ENCODE results near the gene PODXL. TPM values are rescaled to one million over a fixed set of nuclear protein-coding genes. Genes with fewer than 3 reads are reported as not detected.

The PODXL gene
- 32.8 to 51.5 TPM (median 41.3 TPM) in 5 replicates for total RNA-seq (2022; extraction: Qiagen RNA extraction)

DNA sequence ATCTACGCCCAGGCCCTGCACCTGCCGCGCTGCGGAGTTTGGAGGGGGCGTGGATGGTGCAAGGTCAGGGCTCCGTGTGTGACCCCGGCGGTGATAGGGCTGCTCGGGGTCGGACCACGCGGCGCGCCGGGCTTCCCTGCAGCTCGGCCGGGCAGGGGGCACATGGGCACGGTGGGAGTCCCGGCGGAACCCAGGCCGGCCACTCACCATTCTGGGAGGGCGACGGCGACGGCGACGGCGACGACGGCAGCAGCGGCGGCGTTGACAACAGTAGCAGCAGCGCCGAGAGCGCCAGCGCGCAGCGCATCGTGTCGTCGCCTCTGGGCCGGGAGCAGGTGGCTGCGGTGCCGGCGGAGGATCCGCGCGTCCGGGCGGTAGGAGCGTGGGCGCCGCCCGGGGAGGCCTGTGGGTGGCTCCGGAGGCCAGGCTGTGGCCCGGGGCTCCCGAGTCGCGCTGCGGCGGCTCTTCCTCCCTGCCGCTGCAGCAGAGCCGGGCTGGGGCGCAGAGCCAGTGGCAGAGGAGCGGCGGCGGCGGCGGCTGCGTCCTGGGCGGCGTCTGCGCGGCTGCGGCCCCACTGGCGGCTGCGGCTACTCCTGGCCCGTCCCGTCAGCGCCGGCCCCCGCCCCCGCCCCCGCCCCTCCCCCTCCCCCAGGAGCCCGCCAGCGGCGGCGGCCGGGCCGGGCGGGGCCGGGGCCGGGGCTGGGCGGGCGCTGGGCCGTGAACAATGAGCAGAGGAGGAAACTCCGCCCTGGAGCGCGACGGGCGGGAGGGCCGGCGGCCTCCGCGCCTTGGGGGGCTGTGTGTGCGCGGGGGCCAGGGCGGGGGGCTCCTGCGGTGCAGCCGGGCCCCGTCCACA lies at the start of gene PODXL:
Gene PODXL, minus strand, starts transcription at position 576 of the 856 bp plus-strand sequence. Its CDS starts 269 bp downstream, at position 307.

Other genes starting within 250 kb of the PODXL start
- 24.4 to 40.6 TPM (median 35.5 TPM) in 5 replicates for gene MKLN1, start 228.8 kb downstream of the PODXL start, total RNA-seq (2022; extraction: Qiagen RNA extraction)

Data from A549 treated with dexamethasone at 1 μM for 4 hours (cell line).